K562 (cell line): ENCODE data around the gene SETD4. TPM values are rescaled to one million over a fixed set of nuclear protein-coding genes. Genes with fewer than 3 reads are reported as not detected.

Experiments
- ATAC-seq: fragments of 200-7000 bp; cut with Tn5 transposase; 3 replicates; pipeline ENCODE4 v1.9.1; 2020; ENCODE audit warnings: moderate library complexity
- BruUV-seq: library from RNA; stranded (reverse); fragments of 400-500 nt; replicated peaks from 2 replicates; lab custom pipeline; 2021; lab: Mats Ljungman, UMichigan
- CTCF ChIA-PET: fragments of 300-600 bp; formaldehyde crosslinking; extraction: SDS; loops from one replicate; lab custom pipeline; 2021; ENCODE audit warnings: low intra/inter-chr PET ratio; lab: Yijun Ruan, JAX
- POLR2A ChIA-PET: fragments of 300-600, 350-650 bp; sonication (Branson Sonifier 250); formaldehyde crosslinking; extraction: SDS; loops from one replicate; lab custom pipeline; 2021; ENCODE audit warnings: antibody characterized with exemption, inconsistent platforms; lab: Yijun Ruan, JAX
- DNase-seq, 4 experiments: peaks; one replicate each; pipeline versions ENCODE4 v3.0.0 to v3.0.0-alpha.2; 2011 to 2018; ENCODE audit warnings: low spot score in 3 of 4, mixed read lengths in 3 of 4; ENCODE audit errors: extremely low read depth in 1 of 4
- FAIRE-seq: peaks from 2 replicates; lab custom pipeline; 2011; peaks lifted over from hg19 to GRCh38; lab: Jason Lieb, UNC
- H2AFZ ChIP-seq: 2 replicates; pipeline ENCODE4 v1.6.0; 2011; ENCODE audit warnings: low read depth, low read length, control low read depth, inconsistent platforms
- H3K27ac ChIP-seq: fragments of 200-600 bp; 3 replicates; pipeline ENCODE4 v1.8.0; 2011; ENCODE audit warnings: low read depth, mild to moderate bottlenecking, control low read depth, inconsistent platforms, low read length, moderate library complexity, mixed read lengths; ENCODE audit errors: extremely low read depth
- H3K27me3 ChIP-seq, 2 experiments: fragments of 300-600 bp in 1 of 2; 2 replicates in 1 of 2; 3 replicates in 1 of 2; pipeline versions ENCODE4 v1.6.0 to v1.8.0; 2011; ENCODE audit warnings: inconsistent platforms in 2 of 2, low read length in 2 of 2, mild to moderate bottlenecking in 1 of 2, mixed read lengths in 1 of 2, moderate library complexity in 1 of 2; ENCODE audit not compliant: control insufficient read depth in 2 of 2, insufficient read depth in 2 of 2
- H3K36me3 ChIP-seq: fragments of 300-600 bp; 3 replicates; pipeline ENCODE4 v1.8.0; 2011; ENCODE audit warnings: mild to moderate bottlenecking, low read length, inconsistent platforms; ENCODE audit not compliant: control insufficient read depth, insufficient read depth
- H3K4me1 ChIP-seq, 2 experiments: fragments of 200-600 bp in 1 of 2; replicated peaks in 1 of 2; 2 replicates in 1 of 2; 3 replicates in 1 of 2; pipeline versions ENCODE4 v1.5.1 to v1.8.0; 2011; ENCODE audit warnings: inconsistent platforms in 2 of 2, low read length in 2 of 2, mild to moderate bottlenecking in 1 of 2, mixed read lengths in 1 of 2, moderate library complexity in 1 of 2; ENCODE audit not compliant: control insufficient read depth in 2 of 2, insufficient read depth in 2 of 2
- H3K4me2 ChIP-seq: 2 replicates; pipeline ENCODE4 v1.6.1; 2011; ENCODE audit warnings: low read length, control low read depth, inconsistent platforms, mixed read lengths; ENCODE audit not compliant: insufficient read depth
- H3K4me3 ChIP-seq: fragments of 200-600 bp; sonication (generic), shearing (Covaris generic); 2 replicates; pipeline ENCODE4 v1.5.1; 2016; ENCODE audit warnings: control low read depth, inconsistent platforms
- H3K79me2 ChIP-seq: fragments of 200-600 bp; 3 replicates; pipeline ENCODE4 v1.8.0; 2011; ENCODE audit warnings: low read length, inconsistent platforms; ENCODE audit not compliant: control insufficient read depth, insufficient read depth
- H3K9ac ChIP-seq, 2 experiments: 2 replicates each; pipeline versions ENCODE4 v1.6.0 to v1.6.1; 2011; ENCODE audit warnings: low read depth in 2 of 2, low read length in 2 of 2, control low read depth in 1 of 2, inconsistent platforms in 1 of 2, mild to moderate bottlenecking in 1 of 2, mixed read lengths in 1 of 2; ENCODE audit not compliant: insufficient read depth in 1 of 2
- H3K9me1 ChIP-seq: one replicate; pipeline ENCODE4 v1.6.0; 2011; ENCODE audit warnings: inconsistent platforms, mild to moderate bottlenecking, low read length, moderate library complexity; ENCODE audit not compliant: control insufficient read depth, insufficient read depth
- H3K9me3 ChIP-seq: replicated peaks from 2 replicates; pipeline ENCODE4 v1.5.1; 2011; ENCODE audit warnings: low read depth, low read length, inconsistent platforms; ENCODE audit not compliant: control insufficient read depth, insufficient read depth
- H4K20me1 ChIP-seq: replicated peaks from 2 replicates; pipeline ENCODE4 v1.6.1; 2011; ENCODE audit warnings: low read length, inconsistent platforms, mixed read lengths; ENCODE audit not compliant: control insufficient read depth, insufficient read depth
- CBX3 ChIP-seq, 2 experiments: IDR thresholded peaks; 1 replicate in 1 of 2; 2 replicates in 1 of 2; pipeline ENCODE4 v1.6.1; 2012; ENCODE audit warnings: inconsistent platforms in 2 of 2, low read length in 2 of 2, borderline replicate concordance in 1 of 2, control low read depth in 1 of 2
- CBX5 ChIP-seq: IDR thresholded peaks from 2 replicates; pipeline ENCODE4 v1.6.1; 2014; ENCODE audit warnings: low read depth, borderline replicate concordance
- E2F4 ChIP-seq: sonication (generic); formaldehyde crosslinking; IDR thresholded peaks from 2 replicates; pipeline ENCODE4 v1.8.0; 2022; ENCODE audit warnings: mild to moderate bottlenecking, low read depth, missing genetic modification reagents
- FOXA1 ChIP-seq: fragments of 450-650 bp; IDR thresholded peaks from 2 replicates; pipeline ENCODE4 v1.6.1; 2016; ENCODE audit warnings: mild to moderate bottlenecking, borderline replicate concordance
- TRIM24 ChIP-seq, 2 experiments: fragments of 450-650 bp; IDR thresholded peaks; 2 replicates each; pipeline ENCODE4 v1.6.1; 2016
- TRIM28 ChIP-seq: fragments of 450-650 bp; IDR thresholded peaks from 2 replicates; pipeline ENCODE4 v1.6.1; 2017
- ZFPM2 ChIP-seq: fragments of 250-450 bp; sonication (Bioruptor Pico); IDR thresholded peaks from 2 replicates; pipeline ENCODE4 v1.5.1; 2022; ENCODE audit warnings: mild to moderate bottlenecking
- ZNF124 ChIP-seq: sonication (generic); formaldehyde crosslinking; IDR thresholded peaks from 2 replicates; pipeline ENCODE4 v1.8.1; 2022; ENCODE audit warnings: missing genetic modification reagents
- WGBS: fragments of 100-300 bp; shearing (Covaris generic); methylation state at CpG from one replicate; pipeline ENCODE4 v1.1.6; 2016; ENCODE audit warnings: low coverage, mixed read lengths; ENCODE audit not compliant: insufficient coverage; ENCODE audit errors: missing lambda C conversion rate; 5-methylcytosine and 5-hydroxymethylcytosine counted together
- in situ Hi-C: fragments of 300-500 bp; cut with MboI; formaldehyde crosslinking; loops from 4 replicates; pipeline ENCODE4 v1.15.0; 2018; ENCODE audit warnings: inconsistent platforms, mixed read lengths
- intact Hi-C: fragments of 100-400 bp; cut with micrococcal nuclease; formaldehyde crosslinking; loops from 2 replicates; pipeline ENCODE4 v1.14.2; 2022
- polyA plus RNA-seq, 8 experiments: library from polyadenylated mRNA; depleted of rRNA in 4 of 8; stranded (reverse) in 5 of 8; unstranded in 3 of 8; fragments of >200 nt; fragmentation: Nextera tagmentation in 2 of 8; fragmentation: Illumina TruSeq in 1 of 8; extraction: Ambion mirVana in 2 of 8; extraction: Trizol in 1 of 8; gene quantifications; 2 replicates each; pipeline versions ENCODE4 v1.2.1 to v1.2.3, GENCODE V29; 2011 to 2014; ENCODE audit warnings: inconsistent platforms in 1 of 8, missing spikeins in 1 of 8
- total RNA-seq, 7 experiments: library from RNA; depleted of rRNA in 6 of 7; stranded (reverse); fragments of >200 nt in 6 of 7; fragmentation: Illumina TruSeq in 2 of 7; extraction: Trizol in 2 of 7; gene quantifications; 2 replicates each; pipeline versions ENCODE4 v1.2.1 to v1.2.3, GENCODE V29; 2011 to 2021; ENCODE audit warnings: low replicate concordance in 1 of 7
- TF ChIP-seq, protein P1 (sequence below): fragments of 450-650 bp; IDR thresholded peaks from 2 replicates; pipeline ENCODE4 v1.6.1; 2018; ENCODE audit warnings: mild to moderate bottlenecking, low read depth; ENCODE audit not compliant: partially characterized antibody
- TF ChIP-seq, protein P2 (sequence below), 3 experiments: fragments of 200-800 bp in 1 of 3; fragments of 250-450 bp in 1 of 3; fragments of 450-650 bp in 1 of 3; sonication (Bioruptor Pico) in 1 of 3; sonication (Bioruptor generic) in 1 of 3; formaldehyde crosslinking in 1 of 3; IDR thresholded peaks; 2 replicates each; pipeline versions ENCODE4 v1.6.1 to v1.8.0; 2016 to 2022; ENCODE audit warnings: mild to moderate bottlenecking in 2 of 3, missing genetic modification characterization in 2 of 3, missing compliant biosample characterization in 1 of 3, moderate library complexity in 1 of 3

SETD4 gene
- total and polyA plus RNA-seq, 9 of the 15 experiments (the other 6 are each of a cell fraction or from before 2014, with no cell fraction given): 16.1 to 51.3 (median 25.7) TPM

DNA sequence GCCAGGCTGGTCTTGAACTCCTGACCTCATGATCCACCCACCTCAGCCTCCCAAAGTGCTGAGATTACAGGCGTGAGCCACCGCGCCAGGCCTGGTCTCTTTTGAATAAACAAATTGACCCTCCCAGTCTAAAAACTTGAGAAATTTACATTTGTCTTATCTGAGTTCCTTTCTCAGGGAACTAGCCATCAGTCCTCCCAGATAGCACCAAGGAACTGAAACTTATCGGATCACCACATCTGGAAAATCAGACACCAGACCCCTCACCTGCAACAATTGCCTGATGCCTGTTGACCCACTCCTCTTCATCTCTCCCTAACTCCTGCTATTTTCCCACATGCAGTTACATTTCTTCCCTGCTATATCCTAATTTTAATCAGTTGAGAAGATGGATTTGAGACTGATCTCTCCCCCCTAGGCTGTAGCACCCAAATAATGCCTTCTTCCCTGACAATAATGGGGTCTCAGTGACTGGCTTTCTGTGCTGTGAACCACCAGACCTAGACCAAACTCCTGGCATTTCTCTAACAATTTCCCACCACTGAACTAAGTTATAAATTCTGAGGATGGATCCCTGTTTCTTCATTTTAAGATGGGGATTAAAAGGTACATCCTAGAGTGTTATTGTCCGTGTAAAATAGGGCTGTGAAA lies 8.5 kb upstream of the SETD4 start:
- CTCF ChIA-PET: no interaction called here
- peak overlapping the region; percentile 37; the same call in 1 of the 2 replicates for H2AFZ ChIP-seq
- FAIRE-seq: no peak
- H3K4me1 ChIP-seq: peaks cover 4 to 9% of the 10 kb centered on the region in 2 experiments; a peak in 3 of 5 replicates
- DNase-seq: no peak
- H3K4me2 ChIP-seq: no peak overlapping the region
- H3K9ac ChIP-seq: no peak overlapping the region
- intact Hi-C loops (no loop called here), in situ Hi-C loops (no loop called here)
- 38% methylated on average over 5 of the region's 5 CpGs for WGBS
- H3K9me3 ChIP-seq: peaks cover 11% of the 10 kb centered on the region
- H3K27me3 ChIP-seq: no peaks in the 10 kb centered on the region
- peak overlapping the region; percentile 29; the same call in 2 of the 3 replicates for H3K27ac ChIP-seq
- H4K20me1 ChIP-seq: no peaks in the 10 kb centered on the region
- ATAC-seq: no peak
- TF ChIP-seq ZNF124 (CRISPR knock-in tag): peak; percentile 81; the same call in 1 of the 2 replicates
- TF ChIP-seq, protein P1, sequence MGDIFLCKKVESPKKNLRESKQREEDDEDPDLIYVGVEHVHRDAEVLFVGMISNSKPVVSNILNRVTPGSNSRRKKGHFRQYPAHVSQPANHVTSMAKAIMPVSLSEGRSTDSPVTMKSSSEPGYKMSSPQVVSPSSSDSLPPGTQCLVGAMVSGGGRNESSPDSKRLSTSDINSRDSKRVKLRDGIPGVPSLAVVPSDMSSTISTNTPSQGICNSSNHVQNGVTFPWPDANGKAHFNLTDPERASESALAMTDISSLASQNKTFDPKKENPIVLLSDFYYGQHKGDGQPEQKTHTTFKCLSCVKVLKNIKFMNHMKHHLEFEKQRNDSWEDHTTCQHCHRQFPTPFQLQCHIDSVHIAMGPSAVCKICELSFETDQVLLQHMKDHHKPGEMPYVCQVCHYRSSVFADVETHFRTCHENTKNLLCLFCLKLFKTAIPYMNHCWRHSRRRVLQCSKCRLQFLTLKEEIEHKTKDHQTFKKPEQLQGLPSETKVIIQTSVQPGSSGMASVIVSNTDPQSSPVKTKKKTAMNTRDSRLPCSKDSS: peak; percentile 66
- no peak for TF ChIP-seq ZFPM2 (CRISPR knock-in tag)
- TF ChIP-seq TRIM28: peak; percentile 77; the same call in 1 of the 2 replicates
- peak; percentile 46 to 54; a peak in 1 of 4 replicates for TF ChIP-seq TRIM24 (IDR thresholded peaks at IDR 0.05)
- TF ChIP-seq FOXA1: no peak
- TF ChIP-seq E2F4 (CRISPR knock-in tag): no peak
- TF ChIP-seq CBX5: 0 out of 2 replicates have a peak, but pooled peaks have one; percentile 51
- TF ChIP-seq, protein P2, sequence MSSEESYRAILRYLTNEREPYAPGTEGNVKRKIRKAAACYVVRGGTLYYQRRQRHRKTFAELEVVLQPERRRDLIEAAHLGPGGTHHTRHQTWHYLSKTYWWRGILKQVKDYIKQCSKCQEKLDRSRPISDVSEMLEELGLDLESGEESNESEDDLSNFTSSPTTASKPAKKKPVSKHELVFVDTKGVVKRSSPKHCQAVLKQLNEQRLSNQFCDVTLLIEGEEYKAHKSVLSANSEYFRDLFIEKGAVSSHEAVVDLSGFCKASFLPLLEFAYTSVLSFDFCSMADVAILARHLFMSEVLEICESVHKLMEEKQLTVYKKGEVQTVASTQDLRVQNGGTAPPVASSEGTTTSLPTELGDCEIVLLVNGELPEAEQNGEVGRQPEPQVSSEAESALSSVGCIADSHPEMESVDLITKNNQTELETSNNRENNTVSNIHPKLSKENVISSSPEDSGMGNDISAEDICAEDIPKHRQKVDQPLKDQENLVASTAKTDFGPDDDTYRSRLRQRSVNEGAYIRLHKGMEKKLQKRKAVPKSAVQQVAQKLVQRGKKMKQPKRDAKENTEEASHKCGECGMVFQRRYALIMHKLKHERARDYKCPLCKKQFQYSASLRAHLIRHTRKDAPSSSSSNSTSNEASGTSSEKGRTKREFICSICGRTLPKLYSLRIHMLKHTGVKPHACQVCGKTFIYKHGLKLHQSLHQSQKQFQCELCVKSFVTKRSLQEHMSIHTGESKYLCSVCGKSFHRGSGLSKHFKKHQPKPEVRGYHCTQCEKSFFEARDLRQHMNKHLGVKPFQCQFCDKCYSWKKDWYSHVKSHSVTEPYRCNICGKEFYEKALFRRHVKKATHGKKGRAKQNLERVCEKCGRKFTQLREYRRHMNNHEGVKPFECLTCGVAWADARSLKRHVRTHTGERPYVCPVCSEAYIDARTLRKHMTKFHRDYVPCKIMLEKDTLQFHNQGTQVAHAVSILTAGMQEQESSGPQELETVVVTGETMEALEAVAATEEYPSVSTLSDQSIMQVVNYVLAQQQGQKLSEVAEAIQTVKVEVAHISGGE (CRISPR knock-in tag; IDR thresholded peaks at IDR 0.05): no peak
- peak in 1 of 2 experiments; percentile 67; a peak in 1 of 3 replicates for TF ChIP-seq CBX3 (IDR thresholded peaks at IDR 0.05; ENCODE audit: borderline replicate concordance in 1 of 2, low read length in 2 of 2)
- no peaks in the 10 kb centered on the region for H3K79me2 ChIP-seq
- no peak overlapping the region for H3K4me3 ChIP-seq
- POLR2A ChIA-PET: interaction anchor here (0.6 to 1.7 kb wide), 2 partner anchors 9 to 18 kb away, joined by 3 to 11 read pairs; partner anchors contain the start of gene SETD4
- BruUV-seq: no TSS peak
- H3K9me1 ChIP-seq: no peaks in the 10 kb centered on the region
- 0 out of 3 replicates have a peak, but pooled peaks cover 2% of the 10 kb centered on the region for H3K36me3 ChIP-seq
